HG03457 (cell line): ENCODE measurements around the gene SKP2.
"Not testable (repeated sequence)": the region's sequence is repeated elsewhere in the genome, so short reads cannot be mapped to it uniquely, and the experiment has no call there.

Experiments used
- ATAC-seq: cut with Tn5 transposase; IDR thresholded peaks from one replicate; pipeline ENCODE4 v1.9.1; 2021; ENCODE audit warnings: moderate number of reproducible peaks; ENCODE audit not compliant: unreplicated experiment

SKP2 gene

GRCh38 chr5:36151434-36152323 is at the start of gene SKP2, which contains the start of gene LMBRD2:
Gene SKP2 (plus strand): TSS chr5:36152111. CDS start chr5:36152263, 152 bp downstream.
Gene LMBRD2 (minus strand): TSS chr5:36151887. CDS start chr5:36143349, 8,538 bp downstream.
- peak; percentile 98 for ATAC-seq

DNA sequence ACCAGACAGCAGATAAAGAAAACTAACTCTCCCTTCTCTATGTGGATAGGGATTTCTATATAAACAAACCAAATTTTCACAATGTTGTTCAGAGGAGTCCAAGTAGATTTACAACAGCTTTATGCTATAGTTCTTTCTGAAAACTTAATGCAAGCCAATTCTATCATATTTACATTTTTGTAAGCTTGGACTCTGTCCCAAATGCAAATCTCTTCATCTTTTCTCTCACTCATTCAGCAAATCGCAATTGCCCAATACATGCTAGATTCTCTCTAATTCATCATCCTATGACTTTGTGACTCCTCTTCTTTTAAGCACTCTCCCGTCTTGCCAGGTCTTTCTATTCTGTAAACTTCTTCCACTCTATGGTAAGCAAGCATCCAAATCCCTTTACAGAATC is 46.1 kb upstream of the SKP2 start:
- ATAC-seq, result no peak

DNA sequence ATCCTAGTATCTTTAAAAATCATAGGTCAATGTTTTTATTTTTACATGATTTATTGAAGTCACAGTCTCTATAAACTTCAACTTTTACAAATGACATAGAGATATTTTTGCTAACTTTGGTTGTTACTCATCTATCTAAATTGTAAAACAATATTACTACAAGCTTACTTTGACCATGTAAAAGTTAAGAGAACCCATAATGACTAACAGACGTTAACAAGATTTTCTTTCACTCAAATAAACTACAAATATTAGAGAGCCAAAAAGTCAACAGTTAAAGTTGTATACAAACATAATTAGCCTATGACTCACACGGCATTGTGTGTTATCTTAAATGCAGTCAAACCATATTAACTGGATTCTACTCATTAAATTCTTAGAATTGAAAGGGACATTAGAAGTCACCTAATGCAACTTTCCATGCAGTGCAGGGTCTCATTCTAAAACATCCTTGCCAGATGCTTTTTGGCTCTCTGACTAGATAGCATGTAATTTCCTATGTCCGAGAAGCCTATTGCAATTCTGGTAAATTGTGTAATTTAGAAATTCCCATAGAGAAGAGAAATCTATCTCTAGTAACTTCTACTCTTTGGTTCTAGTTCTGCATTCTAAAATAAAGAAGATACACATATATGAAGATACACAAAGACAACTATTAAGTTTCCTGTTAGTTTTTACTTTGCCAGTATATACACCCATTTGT is 43.0 kb upstream of the SKP2 start:
- ATAC-seq, result no peak

DNA sequence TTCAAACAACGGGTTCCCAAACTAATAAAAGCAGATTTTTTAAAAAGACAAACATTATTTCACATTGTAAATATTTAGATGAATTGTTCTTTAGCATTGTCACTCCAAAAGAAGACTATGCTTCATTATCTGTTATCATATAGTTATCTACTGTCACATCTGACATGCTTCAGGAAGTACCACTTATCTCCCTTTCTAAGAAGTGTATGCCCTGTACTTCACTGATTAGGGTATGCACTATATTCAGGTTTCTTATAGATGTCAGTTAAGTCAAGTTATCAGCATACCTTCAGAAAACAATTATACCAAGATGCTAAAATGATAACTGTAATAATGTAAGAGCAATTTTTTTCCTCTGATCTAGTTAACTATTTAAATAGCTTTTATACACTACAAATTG is 40.7 kb upstream of the SKP2 start:
- no peak for ATAC-seq

DNA sequence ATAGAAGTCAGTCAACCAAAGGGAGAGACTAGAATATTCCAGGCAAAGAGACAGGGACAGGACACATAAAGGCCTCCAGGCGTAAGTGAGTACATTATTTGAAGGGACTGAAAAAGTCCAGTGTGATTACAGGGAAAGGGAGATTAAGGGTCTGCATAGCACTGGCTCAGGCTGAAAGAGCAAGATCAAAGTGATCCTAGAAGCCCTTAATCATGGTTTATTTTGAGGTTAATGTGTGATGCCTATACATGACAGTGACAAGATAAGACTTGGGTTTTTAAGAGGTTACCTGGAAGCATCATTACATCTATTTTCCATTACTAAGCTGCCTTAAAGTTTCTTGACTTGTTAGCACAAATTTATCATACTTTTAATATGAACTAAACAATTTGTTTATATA is 26.0 kb upstream of the SKP2 start:
- ATAC-seq, result no peak

DNA sequence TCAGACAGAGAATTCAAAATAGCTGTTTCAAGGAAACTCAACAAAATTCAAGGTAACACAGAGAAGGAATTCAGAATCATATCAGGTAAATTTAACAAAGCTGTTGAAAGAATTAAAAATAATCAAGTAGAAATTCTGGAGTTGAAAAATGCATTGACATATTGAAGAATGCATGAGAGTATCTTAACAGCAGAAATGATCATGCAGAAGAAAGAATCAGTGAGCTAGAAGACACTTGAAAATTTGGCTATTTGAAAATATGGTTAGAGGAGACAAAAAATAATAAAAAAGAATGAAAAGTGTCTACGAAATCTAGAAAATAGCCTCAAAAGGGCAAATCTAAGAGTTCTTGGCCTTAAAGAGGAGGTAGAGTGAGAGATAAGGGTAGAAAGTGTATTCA is 23.1 kb upstream of the SKP2 start:
- no peak for ATAC-seq

GRCh38 chr5:36129666-36130065 is 22.2 kb upstream of the SKP2 start:
- ATAC-seq, result not testable (repeated sequence)

DNA sequence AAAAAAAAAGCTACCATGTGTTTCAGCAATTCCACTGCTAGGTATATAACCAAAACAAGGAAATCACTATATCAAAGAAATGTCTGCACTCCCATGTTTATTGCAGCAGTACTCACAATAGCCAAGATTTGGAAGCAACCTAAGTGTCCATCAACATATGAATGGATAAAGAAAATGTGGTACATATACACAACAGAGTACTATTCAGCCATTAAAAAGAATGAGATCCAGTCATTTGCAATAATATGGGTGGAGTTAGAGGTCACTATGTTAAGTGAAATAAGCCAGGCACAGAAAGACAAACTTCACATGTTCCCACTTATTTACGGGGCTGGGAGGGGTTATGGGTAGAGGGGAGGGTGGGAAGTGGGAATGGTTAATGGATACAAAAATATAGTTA is 18.9 kb upstream of the SKP2 start:
- ATAC-seq, result not testable (repeated sequence)

GRCh38 chr5:36135988-36136387 is 15.9 kb upstream of the SKP2 start:
- no peak for ATAC-seq

GRCh38 chr5:36136581-36136980 is 15.3 kb upstream of the SKP2 start:
- no peak for ATAC-seq

DNA sequence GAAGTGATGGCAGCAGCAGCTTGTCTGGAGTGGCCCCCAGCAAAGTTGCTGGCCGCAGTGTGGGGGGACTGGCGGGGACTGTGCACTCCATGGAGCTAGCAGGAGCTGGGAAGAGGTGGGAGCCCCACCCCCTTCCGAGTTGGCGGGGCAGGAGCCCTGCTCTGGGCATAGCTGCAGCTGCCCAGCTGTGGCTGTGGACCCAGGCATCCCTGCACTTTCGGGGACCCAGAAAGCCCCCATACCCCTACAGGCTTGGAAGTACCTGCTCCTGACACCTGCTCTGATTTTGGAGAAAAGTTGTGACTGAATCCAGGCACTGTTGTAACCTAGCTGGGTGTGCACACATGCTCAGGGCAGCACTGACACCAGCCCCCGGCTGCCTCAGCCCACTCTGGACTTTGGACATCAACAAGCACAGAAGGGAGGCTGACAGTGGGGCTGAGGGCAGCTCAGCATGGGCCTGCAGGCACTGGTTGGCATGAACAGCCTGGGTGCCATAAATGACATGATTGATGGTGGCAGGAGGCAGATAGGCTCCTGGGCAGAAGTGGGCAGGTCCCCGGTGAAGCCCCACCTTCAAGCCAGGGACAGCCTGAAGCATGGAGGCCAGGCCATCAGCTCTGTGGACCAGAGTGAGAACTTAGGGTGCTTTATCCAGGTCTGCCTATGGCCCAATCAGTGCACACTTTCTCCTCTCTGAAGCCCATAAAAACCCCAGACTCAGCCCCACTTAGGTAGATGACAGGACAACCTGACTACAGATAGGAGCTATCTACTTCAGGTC is 12.8 kb upstream of the SKP2 start:
- no peak for ATAC-seq

DNA sequence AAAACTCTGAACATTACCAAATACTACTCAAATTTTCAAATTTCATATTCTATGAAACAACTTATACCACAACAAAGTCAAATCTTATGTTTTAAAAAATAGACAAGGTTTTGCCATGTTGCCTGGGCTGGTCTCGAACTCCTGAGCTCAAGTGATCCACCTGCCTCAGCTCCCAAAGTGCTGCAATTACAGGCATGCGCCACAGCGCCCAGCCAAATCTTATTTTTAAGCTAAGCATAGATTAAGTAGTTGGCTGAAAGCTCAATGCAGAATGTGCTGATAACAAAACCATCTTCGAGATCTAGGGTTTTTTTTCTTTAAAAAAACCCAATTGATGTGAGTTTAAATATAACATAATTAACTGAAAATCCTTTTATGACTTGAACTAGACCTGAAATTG is 6.6 kb upstream of the SKP2 start:
- ATAC-seq, result no peak

- ATAC-seq, result no peak
These were observed 5.5 kb upstream of the SKP2 start for GRCh38 chr5:36146390-36146789.

- ATAC-seq, result no peak
These were observed 4.2 kb upstream of the SKP2 start for GRCh38 chr5:36147681-36148080.

- ATAC-seq, result no peak
These were observed 1.1 kb upstream of the SKP2 start for GRCh38 chr5:36150676-36151433.

DNA sequence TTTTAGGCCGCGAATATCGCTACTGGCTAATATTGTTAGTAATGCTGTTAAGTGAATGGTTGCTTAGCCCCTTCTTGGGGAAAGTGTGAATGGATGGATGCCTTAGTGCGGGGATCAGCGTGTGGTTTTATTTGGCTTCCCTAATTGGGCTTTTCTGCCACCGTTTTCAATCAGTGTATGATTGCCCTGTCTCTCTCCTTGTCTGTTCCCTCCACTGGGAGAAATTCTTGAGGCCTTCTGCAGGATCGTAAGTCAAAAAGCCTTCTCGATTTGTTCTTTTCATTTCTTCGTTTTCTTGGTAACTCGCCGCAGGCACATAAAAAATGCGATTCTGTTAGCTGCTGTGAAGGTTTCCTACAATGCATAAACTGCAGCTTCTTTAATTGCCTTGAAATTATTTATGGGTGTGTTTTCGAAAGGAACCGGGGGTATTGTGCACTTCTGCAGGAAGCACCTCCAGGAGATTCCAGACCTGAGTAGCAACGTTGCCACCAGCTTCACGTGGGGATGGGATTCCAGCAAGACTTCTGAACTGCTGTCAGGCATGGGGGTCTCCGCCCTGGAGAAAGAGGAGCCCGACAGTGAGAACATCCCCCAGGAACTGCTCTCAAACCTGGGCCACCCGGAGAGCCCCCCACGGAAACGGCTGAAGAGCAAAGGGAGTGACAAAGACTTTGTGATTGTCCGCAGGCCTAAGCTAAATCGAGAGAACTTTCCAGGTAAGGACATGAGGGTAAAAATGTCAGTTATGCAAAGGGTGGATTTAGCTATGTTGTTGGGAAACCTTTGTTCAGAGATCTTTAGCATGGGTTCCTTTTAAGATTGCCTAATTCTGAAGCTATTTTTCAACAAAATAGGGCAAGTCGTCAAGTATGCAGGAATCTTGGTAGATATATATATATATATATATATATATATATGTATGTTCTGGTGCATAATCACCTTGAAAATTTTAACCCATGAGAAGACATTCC is 700 bp downstream of the SKP2 start:
- no peak for ATAC-seq

- no peak for ATAC-seq
These were observed 1.4 kb downstream of the SKP2 start for GRCh38 chr5:36153298-36153677.

- ATAC-seq, result no peak
These were observed 1.8 kb downstream of the SKP2 start for GRCh38 chr5:36153726-36154125.

DNA sequence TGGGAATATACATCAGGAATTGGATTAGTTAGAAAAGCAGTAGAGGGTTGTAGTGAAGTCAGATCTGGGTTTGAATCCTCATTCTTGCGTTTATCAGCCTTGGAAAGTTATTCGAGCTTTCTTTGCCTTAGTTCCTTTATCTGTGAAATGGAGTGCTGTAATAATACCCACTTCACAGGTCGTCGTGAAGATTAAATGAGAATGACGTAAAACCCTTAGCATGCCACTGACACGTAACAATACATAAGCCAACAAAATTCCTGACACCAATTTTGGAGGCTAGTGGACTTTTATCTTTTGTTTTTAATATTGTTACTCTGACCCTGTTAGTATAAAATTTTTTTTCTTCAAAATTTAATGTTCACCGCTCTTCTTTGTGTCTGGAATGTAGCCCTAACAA is 3.4 kb downstream of the SKP2 start:
- no peak for ATAC-seq
